Osteoblast (primary cell): ENCODE data around the gene FMC1. TPM values are rescaled to one million over a fixed set of nuclear protein-coding genes. Genes with fewer than 3 reads are reported as not detected.
A peak's percentile ranks its signal among the peaks of the same experiment; 100 is the strongest.

Experiments used
- DNase-seq: peaks from one replicate; pipeline ENCODE4 v3.0.0; 2011; ENCODE audit warnings: low spot score, mixed read lengths; ENCODE audit not compliant: insufficient read length; ENCODE audit errors: missing footprints
- H2AFZ ChIP-seq: 2 replicates; pipeline ENCODE4 v1.6.0; 2011; ENCODE audit warnings: mild to moderate bottlenecking, low read length
- H3K27ac ChIP-seq: 2 replicates; pipeline ENCODE4 v1.5.1; 2011; ENCODE audit warnings: mild to moderate bottlenecking, low read depth, low read length, moderate library complexity
- H3K27me3 ChIP-seq: 2 replicates; pipeline ENCODE4 v1.6.0; 2012; ENCODE audit warnings: mild to moderate bottlenecking, control low read depth, inconsistent platforms, low read length, moderate library complexity; ENCODE audit not compliant: insufficient read depth
- H3K36me3 ChIP-seq: 2 replicates; pipeline ENCODE4 v1.5.1; 2011; ENCODE audit warnings: mild to moderate bottlenecking, low read length, control low read depth, moderate library complexity; ENCODE audit not compliant: insufficient read depth
- H3K4me1 ChIP-seq: 2 replicates; pipeline ENCODE4 v1.5.1; 2011; ENCODE audit warnings: mild to moderate bottlenecking, low read length, control low read depth, moderate library complexity; ENCODE audit not compliant: insufficient read depth
- H3K4me2 ChIP-seq: 2 replicates; pipeline ENCODE4 v1.6.0; 2011; ENCODE audit warnings: mild to moderate bottlenecking, low read length; ENCODE audit not compliant: insufficient read depth
- H3K4me3 ChIP-seq: fragments of 200-600 bp; sonication (generic); 3 replicates; pipeline ENCODE4 v1.5.1; 2012; ENCODE audit warnings: mild to moderate bottlenecking, low read length, inconsistent platforms; ENCODE audit not compliant: insufficient read depth
- H3K79me2 ChIP-seq: 2 replicates; pipeline ENCODE4 v1.6.0; 2012; ENCODE audit warnings: mild to moderate bottlenecking, low read length, control low read depth, inconsistent platforms; ENCODE audit not compliant: insufficient read depth
- H3K9me3 ChIP-seq: 2 replicates; pipeline ENCODE4 v1.5.1; 2011; ENCODE audit warnings: low read depth, low read length, control low read depth
- H4K20me1 ChIP-seq: 2 replicates; pipeline ENCODE4 v1.6.0; 2012; ENCODE audit warnings: mild to moderate bottlenecking, low read length, control low read depth; ENCODE audit not compliant: insufficient read depth
- CTCF ChIP-seq: IDR thresholded peaks from 2 replicates; pipeline ENCODE4 v1.5.1; 2011; ENCODE audit warnings: mild to moderate bottlenecking, low read depth, low read length, moderate library complexity; ENCODE audit errors: extremely low read depth
- total RNA-seq: library from RNA; depleted of rRNA; stranded (reverse); fragments of >200 nt; gene quantifications from 2 replicates; pipeline ENCODE4 v1.2.3, GENCODE V29; 2012

Gene FMC1
- 9.0 and 15.3 TPM in 2 replicates for total RNA-seq

- peak; percentile 30 for TF ChIP-seq CTCF
- no peaks in the 10 kb centered on the region for H3K9me3 ChIP-seq
- no peaks in the 10 kb centered on the region for H3K36me3 ChIP-seq
- peak within 1 kb of the TSS; percentile 96 for H3K4me3 ChIP-seq
- H3K79me2 ChIP-seq, result peaks cover 24% of the 10 kb centered on the region
- peak within 1 kb of the TSS; percentile 99 for H3K4me2 ChIP-seq
- H4K20me1 ChIP-seq, result no peaks in the 10 kb centered on the region
- H2AFZ ChIP-seq, result peak within 1 kb of the TSS; percentile 99
- peak; percentile 90 for DNase-seq
- H3K4me1 ChIP-seq, result peaks cover 8% of the 10 kb centered on the region
- peak within 1 kb of the TSS; percentile 97 for H3K27ac ChIP-seq
- H3K27me3 ChIP-seq, result no peaks in the 10 kb centered on the region
Measured at GRCh38 chr7:139341058-139341775, at the start of gene FMC1. FMC1 (plus strand) TSS chr7:139341337; CDS start chr7:139341385, 48 bp downstream.

- no peaks in the 10 kb centered on the region for H3K79me2 ChIP-seq
- no peak overlapping the region for H3K27ac ChIP-seq
- H3K4me2 ChIP-seq, result no peak overlapping the region
- H3K36me3 ChIP-seq, result peaks cover 18% of the 10 kb centered on the region
- H2AFZ ChIP-seq, result no peak overlapping the region
- no peaks in the 10 kb centered on the region for H3K27me3 ChIP-seq
- H4K20me1 ChIP-seq, result no peaks in the 10 kb centered on the region
- H3K4me1 ChIP-seq, result no peaks in the 10 kb centered on the region
- TF ChIP-seq CTCF, result no peak
- no peaks in the 10 kb centered on the region for H3K9me3 ChIP-seq
- no peak overlapping the region for H3K4me3 ChIP-seq
- no peak for DNase-seq
Measured at GRCh38 chr7:139292821-139293220, 48.3 kb upstream of the FMC1 start.

- Histone ChIP-seq H4K20me1 (no peaks in the 10 kb centered on the region), H3K4me1 (no peaks in the 10 kb centered on the region), H3K36me3 (peaks cover 19% of the 10 kb centered on the region), H3K27ac (no peak overlapping the region), H3K79me2 (no peaks in the 10 kb centered on the region), H3K4me2 (no peak overlapping the region), H3K9me3 (no peaks in the 10 kb centered on the region), H3K4me3 (no peak overlapping the region), H3K27me3 (no peaks in the 10 kb centered on the region), H2AFZ (no peak overlapping the region)
- no peak for DNase-seq
- no peak for TF ChIP-seq CTCF
Measured at GRCh38 chr7:139293534-139293933, 47.6 kb upstream of the FMC1 start.

- no peak for DNase-seq
- H3K9me3 ChIP-seq, result no peaks in the 10 kb centered on the region
- H3K4me3 ChIP-seq, result no peak overlapping the region
- no peaks in the 10 kb centered on the region for H4K20me1 ChIP-seq
- H3K27ac ChIP-seq, result no peak overlapping the region
- TF ChIP-seq CTCF, result no peak
- no peak overlapping the region for H3K4me2 ChIP-seq
- H3K36me3 ChIP-seq, result peaks cover 19% of the 10 kb centered on the region
- H3K4me1 ChIP-seq, result no peaks in the 10 kb centered on the region
- no peaks in the 10 kb centered on the region for H3K79me2 ChIP-seq
- no peaks in the 10 kb centered on the region for H3K27me3 ChIP-seq
- no peak overlapping the region for H2AFZ ChIP-seq
Measured at GRCh38 chr7:139294241-139294640, 46.9 kb upstream of the FMC1 start.
